T-cell (primary cell): ENCODE measurements around the gene ELMOD1. TPM values are rescaled to one million over a fixed set of nuclear protein-coding genes. Genes with fewer than 3 reads are reported as not detected.
A peak's percentile ranks its signal among the peaks of the same experiment; 100 is the strongest.

Experiments
- ATAC-seq, 4 experiments: fragments of 200-7000 bp in 3 of 4; fragments of 150-1000 bp in 1 of 4; cut with Tn5 transposase; replicated peaks in 1 of 4; 1 replicate in 3 of 4; 2 replicates in 1 of 4; pipeline ENCODE4 v1.10.0; 2021; ENCODE audit warnings: moderate library complexity in 3 of 4, mild to moderate bottlenecking in 2 of 4, moderate number of reproducible peaks in 1 of 4
- CTCF ChIA-PET, 2 donors: fragments of 300-600 bp; sonication (Branson Sonifier 250); formaldehyde crosslinking; loops; one replicate each; lab custom pipeline; 2022; ENCODE audit warnings: antibody characterized with exemption in 2 of 2; lab: Charles Lee
- POLR2A ChIA-PET, 2 donors: fragments of 300-600 bp; sonication (Branson Sonifier 250); formaldehyde crosslinking; loops; one replicate each; lab custom pipeline; 2022; ENCODE audit warnings: antibody characterized with exemption in 2 of 2; lab: Charles Lee
- DNase-seq, 35 experiments: peaks; one replicate each; pipeline versions ENCODE4 v3.0.0 to v3.0.0-alpha.2; 2013 to 2023
- H3K27ac ChIP-seq: one replicate; pipeline ENCODE4 v1.5.1; 2013; ENCODE audit warnings: low read length
- H3K27me3 ChIP-seq, 2 experiments: replicated peaks in 1 of 2; 1 replicate in 1 of 2; 2 replicates in 1 of 2; pipeline versions ENCODE4 v1.6.1 to v1.7.0; 2013; ENCODE audit warnings: low read length in 1 of 2, mixed read lengths in 1 of 2; ENCODE audit not compliant: control insufficient read depth in 2 of 2, insufficient read depth in 2 of 2; ENCODE audit errors: extremely low read depth in 1 of 2
- H3K36me3 ChIP-seq, 2 donors: 1 replicate in 1 of 2; 2 replicates in 1 of 2; pipeline versions ENCODE4 v1.6.1 to v1.7.0; 2013; ENCODE audit warnings: low read length in 1 of 2; ENCODE audit not compliant: control insufficient read depth in 2 of 2, insufficient read depth in 1 of 2; ENCODE audit errors: extremely low read depth in 1 of 2
- H3K4me1 ChIP-seq, 2 experiments: 1 replicate in 1 of 2; 2 replicates in 1 of 2; pipeline versions ENCODE4 v1.6.1 to v1.7.0; 2013; ENCODE audit warnings: low read length in 2 of 2, mixed read lengths in 1 of 2; ENCODE audit not compliant: insufficient read depth in 2 of 2, control insufficient read depth in 1 of 2; ENCODE audit errors: extremely low read depth in 1 of 2
- H3K4me3 ChIP-seq, 2 donors: 1 replicate in 1 of 2; 2 replicates in 1 of 2; pipeline versions ENCODE4 v1.5.1 to v1.7.0; 2013; ENCODE audit warnings: mild to moderate bottlenecking in 2 of 2, low read length in 1 of 2, moderate library complexity in 1 of 2; ENCODE audit not compliant: control insufficient read depth in 1 of 2; ENCODE audit errors: extremely low read depth in 1 of 2
- H3K9me3 ChIP-seq: 2 replicates; pipeline ENCODE4 v1.7.0; 2013
- H3K27ac Mint-ChIP-seq, 2 donors: one replicate each; pipeline ENCODE4 v1.8.0; 2020 to 2021; ENCODE audit warnings: mild to moderate bottlenecking in 2 of 2, mixed read lengths in 2 of 2
- H3K27me3 Mint-ChIP-seq, 2 donors: one replicate each; pipeline ENCODE4 v1.8.0; 2021 to 2022; ENCODE audit warnings: mixed read lengths in 2 of 2
- H3K36me3 Mint-ChIP-seq: one replicate; pipeline ENCODE4 v1.8.0; 2021; ENCODE audit warnings: mixed read lengths
- H3K4me1 Mint-ChIP-seq, 3 donors: one replicate each; pipeline ENCODE4 v1.8.0; 2020 to 2022; ENCODE audit warnings: mixed read lengths in 3 of 3, mild to moderate bottlenecking in 1 of 3
- H3K4me3 Mint-ChIP-seq, 3 donors: one replicate each; pipeline ENCODE4 v1.8.0; 2020 to 2022; ENCODE audit warnings: mild to moderate bottlenecking in 3 of 3, mixed read lengths in 3 of 3, moderate library complexity in 3 of 3
- H3K9me3 Mint-ChIP-seq, 3 donors: one replicate each; pipeline ENCODE4 v1.8.0; 2020 to 2022; ENCODE audit warnings: mixed read lengths in 3 of 3
- WGBS: methylation state at CpG from one replicate; pipeline ENCODE4 v1.1.5; 2013; ENCODE audit warnings: missing lambda C conversion rate; ENCODE audit not compliant: insufficient coverage; 5-methylcytosine and 5-hydroxymethylcytosine counted together
- total RNA-seq, 35 experiments: library from RNA in 6 of 35; stranded (reverse) in 6 of 35; fragments of 120-200 nt in 1 of 35; gene quantifications; one replicate each; pipeline versions ENCODE4 v1.2.1 to v1.2.4 and lab custom pipeline; 2013 to 2026

ELMOD1 gene
- total RNA-seq, 5 donors from 2014 or later (not counting 1 experiment from before 2014, with no cell fraction given): not detected

DNA sequence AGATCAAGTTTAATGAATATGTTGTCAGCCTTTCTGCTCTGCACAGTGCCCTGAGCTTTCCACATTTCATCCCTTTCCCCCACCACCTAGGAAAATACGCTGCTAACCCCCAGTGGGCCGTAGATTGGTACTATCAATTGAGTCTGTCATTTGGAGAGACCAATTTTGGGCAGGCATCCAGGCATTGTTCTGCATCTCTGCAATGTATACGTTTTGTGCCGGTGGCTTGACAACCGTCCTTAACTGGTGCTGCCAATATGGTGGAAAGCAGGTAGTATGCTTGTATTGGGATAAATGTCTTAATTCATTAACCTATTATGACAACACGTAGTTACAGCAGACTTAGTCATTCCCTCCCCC, 1.3 kb downstream of the ELMOD1 start:
- H3K36me3 ChIP-seq: no peaks in the 10 kb centered on the region
- H3K4me3 ChIP-seq: peak overlapping the region in 1 of 2 donors; percentile 77
- peaks cover 9 to 23% of the 10 kb centered on the region in 2 experiments for H3K4me1 ChIP-seq
- no CpG with 5 or more reads among the region's 6 CpGs for WGBS
- ChIA-PET CTCF (no interaction called here), POLR2A (no interaction called here)
- peak overlapping the region; percentile 76 to 95 (median 82) for H3K4me3 Mint-ChIP-seq
- H3K27me3 Mint-ChIP-seq: peaks cover 66 to 69% of the 10 kb centered on the region in 2 donors
- peak in 1 of 4 experiments; percentile 19 for ATAC-seq
- no peaks in the 10 kb centered on the region for H3K36me3 Mint-ChIP-seq
- H3K4me1 Mint-ChIP-seq: peaks cover 25 to 31% (median 31%) of the 10 kb centered on the region in 3 donors
- no peak overlapping the region for H3K27ac ChIP-seq
- DNase-seq: peak in 1 of 35 experiments; percentile 11
- H3K27me3 ChIP-seq: peaks cover 30 to 40% of the 10 kb centered on the region in 2 experiments
- no peaks in the 10 kb centered on the region for H3K9me3 Mint-ChIP-seq
- H3K9me3 ChIP-seq: no peaks in the 10 kb centered on the region
- no peak overlapping the region for H3K27ac Mint-ChIP-seq

GRCh38 chr11:107592813-107593212, 1.9 kb downstream of the ELMOD1 start:
- Mint-ChIP-seq H3K4me1 (peaks cover 25 to 31% (median 31%) of the 10 kb centered on the region in 3 donors), H3K27me3 (peaks cover 64 to 66% of the 10 kb centered on the region in 2 donors), H3K36me3 (no peaks in the 10 kb centered on the region), H3K27ac (no peak overlapping the region), H3K9me3 (no peaks in the 10 kb centered on the region), H3K4me3 (peak overlapping the region in 2 of 3 donors; percentile 76 to 95)
- POLR2A ChIA-PET: interaction anchor here in 1 of 2 donors (0.6 kb wide), 1 partner anchor 9 kb away, joined by 4 read pairs; no protein-coding TSS in a partner anchor
- Histone ChIP-seq H3K36me3 (no peaks in the 10 kb centered on the region), H3K4me3 (no peak overlapping the region), H3K4me1 (peaks cover 9 to 23% of the 10 kb centered on the region in 2 experiments), H3K9me3 (no peaks in the 10 kb centered on the region), H3K27me3 (peaks cover 30 to 41% of the 10 kb centered on the region in 2 experiments), H3K27ac (no peak overlapping the region)
- CTCF ChIA-PET: no interaction called here
- WGBS: no CpG with 5 or more reads among the region's 5 CpGs
- ATAC-seq (no peak), DNase-seq (no peak)

DNA sequence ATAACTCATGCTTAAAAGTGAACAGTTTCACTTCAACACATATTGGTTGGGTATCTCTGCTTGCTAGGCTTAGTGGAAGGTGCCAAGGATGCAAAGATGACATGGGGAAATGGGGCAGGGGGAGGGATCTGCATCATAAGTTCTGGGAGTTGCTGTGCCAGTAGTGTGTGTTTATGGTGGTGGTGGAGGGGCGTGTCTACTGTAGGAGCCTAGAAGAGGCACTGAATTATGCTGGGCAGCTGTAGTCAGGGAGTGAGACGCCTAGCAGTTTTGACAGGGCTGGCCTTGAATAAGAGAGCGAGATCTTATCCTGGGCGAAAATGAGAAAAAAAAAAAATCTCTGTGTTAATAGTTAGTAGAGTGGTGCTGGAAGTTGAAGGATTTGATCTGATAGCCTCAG, 3.0 kb downstream of the ELMOD1 start:
- Mint-ChIP-seq H3K27ac (no peak overlapping the region), H3K9me3 (no peaks in the 10 kb centered on the region), H3K27me3 (peaks cover 63 to 64% of the 10 kb centered on the region in 2 donors), H3K36me3 (no peaks in the 10 kb centered on the region), H3K4me3 (no peak overlapping the region), H3K4me1 (peaks cover 25 to 31% (median 31%) of the 10 kb centered on the region in 3 donors)
- POLR2A ChIA-PET: no interaction called here
- Histone ChIP-seq H3K9me3 (no peaks in the 10 kb centered on the region), H3K4me3 (no peak overlapping the region), H3K27ac (no peak overlapping the region), H3K36me3 (no peaks in the 10 kb centered on the region), H3K4me1 (peaks cover 9 to 23% of the 10 kb centered on the region in 2 experiments), H3K27me3 (peaks cover 36 to 41% of the 10 kb centered on the region in 2 experiments)
- DNase-seq (no peak), ATAC-seq (no peak)
- CTCF ChIA-PET: interaction anchor here in 1 of 2 donors (1.1 kb wide), 1 partner anchor 45 kb away, joined by 4 read pairs; no protein-coding TSS in a partner anchor
- WGBS: 40% methylated on average over 4 of the region's 4 CpGs

DNA sequence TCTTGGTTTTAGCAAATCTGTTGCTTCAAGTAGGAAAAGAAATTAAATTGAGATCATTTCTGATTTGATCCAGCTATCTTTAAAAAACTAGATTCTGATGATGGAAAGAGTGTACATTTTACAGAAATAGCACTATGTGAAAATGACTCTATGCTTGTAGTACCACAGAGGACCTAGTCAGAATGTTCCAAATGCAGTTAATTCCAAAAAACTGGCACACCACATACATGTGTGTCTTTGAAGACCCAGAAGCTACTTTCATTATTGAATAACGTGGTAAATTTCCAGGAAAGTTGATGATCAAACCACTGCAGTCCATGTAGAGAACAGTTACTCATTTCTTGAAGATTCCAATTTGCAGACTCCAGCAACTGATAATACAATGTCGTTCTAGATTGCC, 3.8 kb downstream of the ELMOD1 start:
- no CpG with 5 or more reads among the region's 2 CpGs for WGBS
- Histone ChIP-seq H3K27me3 (peaks cover 35 to 37% of the 10 kb centered on the region in 2 experiments), H3K36me3 (no peaks in the 10 kb centered on the region), H3K27ac (no peak overlapping the region), H3K4me1 (peaks cover 9 to 23% of the 10 kb centered on the region in 2 experiments), H3K9me3 (no peaks in the 10 kb centered on the region), H3K4me3 (no peak overlapping the region)
- H3K27ac Mint-ChIP-seq: no peak overlapping the region
- peaks cover 21 to 26% (median 24%) of the 10 kb centered on the region in 3 donors for H3K4me1 Mint-ChIP-seq
- peaks cover 57% of the 10 kb centered on the region in 2 donors for H3K27me3 Mint-ChIP-seq
- no peaks in the 10 kb centered on the region for H3K9me3 Mint-ChIP-seq
- ATAC-seq (no peak), DNase-seq (no peak)
- POLR2A ChIA-PET: no interaction called here
- CTCF ChIA-PET: interaction anchor here in 1 of 2 donors (1.1 kb wide), 1 partner anchor 45 kb away, joined by 4 read pairs; no protein-coding TSS in a partner anchor
- no peak overlapping the region for H3K4me3 Mint-ChIP-seq
- H3K36me3 Mint-ChIP-seq: no peaks in the 10 kb centered on the region

- Mint-ChIP-seq H3K36me3 (no peaks in the 10 kb centered on the region), H3K4me3 (no peak overlapping the region), H3K4me1 (no peaks in the 10 kb centered on the region), H3K27me3 (peaks cover 48 to 50% of the 10 kb centered on the region in 2 donors), H3K9me3 (no peaks in the 10 kb centered on the region), H3K27ac (no peak overlapping the region)
- no peak overlapping the region for H3K27ac ChIP-seq
- DNase-seq: no peak
- WGBS: 58% methylated on average over 4 of the region's 6 CpGs
- no peaks in the 10 kb centered on the region for H3K36me3 ChIP-seq
- no peak overlapping the region for H3K4me3 ChIP-seq
- no peak for ATAC-seq
- H3K9me3 ChIP-seq: no peaks in the 10 kb centered on the region
- H3K4me1 ChIP-seq: no peaks in the 10 kb centered on the region
- CTCF ChIA-PET: interaction anchor here in 1 of 2 donors (0.6 kb wide), 1 partner anchor 91 kb away, joined by 4 read pairs; no protein-coding TSS in a partner anchor
- POLR2A ChIA-PET: no interaction called here
- peaks cover 15 to 19% of the 10 kb centered on the region in 2 experiments for H3K27me3 ChIP-seq
These were observed 7.5 kb downstream of the ELMOD1 start for GRCh38 chr11:107598225-107599139.
